ENCODE data around the gene TMEM97.

Gene TMEM97

GRCh38 chr17:28365487-28365886 lies 46.5 kb downstream of the TMEM97 start:
- no peak for DNase-seq (ENCODE audit: low read depth, low spot score)

GRCh38 chr17:28366605-28367004 lies 47.6 kb downstream of the TMEM97 start:
- no peak for DNase-seq (ENCODE audit: low read depth, low spot score)

- DNase-seq (ENCODE audit: low read depth, low spot score): no peak
Observed at GRCh38 chr17:28367641-28368305, 48.8 kb downstream of the TMEM97 start.

- no peak for DNase-seq (ENCODE audit: low read depth, low spot score)
Observed at GRCh38 chr17:28368306-28368831, 49.4 kb downstream of the TMEM97 start.

GRCh38 chr17:28368915-28369683 lies 50.1 kb downstream of the TMEM97 start:
- no peak for DNase-seq (ENCODE audit: low read depth, low spot score)

- DNase-seq (ENCODE audit: low read depth, low spot score): no peak
Observed at GRCh38 chr17:28369684-28370034, 50.7 kb downstream of the TMEM97 start.

GRCh38 chr17:28370035-28370743 lies 51.2 kb downstream of the TMEM97 start, which contains the start of gene VTN:
VTN (minus strand) TSS chr17:28370307; CDS start chr17:28370203, 104 bp downstream.
- DNase-seq (ENCODE audit: low read depth, low spot score): no peak

- DNase-seq (ENCODE audit: low read depth, low spot score): no peak
Observed at GRCh38 chr17:28370744-28371103, 51.7 kb downstream of the TMEM97 start.

GRCh38 chr17:28371245-28372202 lies 52.5 kb downstream of the TMEM97 start, which contains the start of gene SARM1:
SARM1 (plus strand) TSS chr17:28371694; CDS start chr17:28372033, 339 bp downstream.
- peak; percentile 65 for DNase-seq (ENCODE audit: low read depth, low spot score)

GRCh38 chr17:28372203-28372944 lies 53.4 kb downstream of the TMEM97 start:
- no peak for DNase-seq (ENCODE audit: low read depth, low spot score)

GRCh38 chr17:28372945-28373274 lies 53.9 kb downstream of the TMEM97 start:
- DNase-seq (ENCODE audit: low read depth, low spot score): no peak
